ENCODE measurements around the gene NDUFA5.
A peak's percentile ranks its signal among the peaks of the same experiment; 100 is the strongest.
"Not testable (repeated sequence)": the region's sequence is repeated elsewhere in the genome, so short reads cannot be mapped to it uniquely, and the experiment has no call there.

NDUFA5 gene

DNA sequence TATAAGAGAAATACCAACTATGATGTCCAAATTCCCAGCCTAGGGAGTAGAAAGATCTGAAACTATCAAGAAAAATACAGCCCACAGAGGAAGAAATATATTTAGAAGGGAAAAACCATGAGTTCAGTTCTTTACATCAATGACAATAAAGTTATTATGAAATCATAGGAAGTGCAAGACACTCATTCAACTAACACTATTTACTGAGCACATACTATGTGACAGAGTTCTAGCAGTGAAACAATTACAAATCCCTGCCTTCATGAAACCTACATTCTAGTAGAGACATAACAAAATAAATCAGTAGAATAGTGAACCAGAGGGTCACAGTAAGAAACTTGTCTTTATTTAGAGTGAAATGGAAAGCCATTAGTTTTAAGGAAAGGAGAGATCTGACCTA is 2.1 kb downstream of the NDUFA5 start:
- no peak for DNase-seq

DNA sequence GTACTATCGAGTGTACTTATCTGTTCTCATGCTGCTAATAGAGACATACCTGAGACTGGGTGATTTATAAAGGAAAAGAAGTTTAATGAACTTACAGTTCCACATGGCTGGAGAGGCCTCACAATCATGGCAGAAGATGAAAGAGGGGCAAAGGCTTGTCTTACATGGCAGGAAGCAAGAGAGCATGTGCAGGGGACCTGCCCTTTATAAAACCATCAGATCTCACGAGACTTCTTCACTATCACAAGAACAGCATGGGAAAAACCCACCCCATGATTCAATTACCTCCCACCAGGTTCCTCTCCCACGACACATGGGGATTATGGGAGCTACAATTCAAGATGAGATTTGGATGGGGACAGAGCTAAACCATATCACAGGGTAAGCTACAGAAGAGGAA is 4.5 kb downstream of the NDUFA5 start:
- DNase-seq = no peak

- DNase-seq = no peak
These were observed 5.0 kb downstream of the NDUFA5 start for GRCh38 chr7:123552641-123553040.

- DNase-seq = not testable (repeated sequence)
These were observed 5.5 kb downstream of the NDUFA5 start for GRCh38 chr7:123552134-123552533.

DNA sequence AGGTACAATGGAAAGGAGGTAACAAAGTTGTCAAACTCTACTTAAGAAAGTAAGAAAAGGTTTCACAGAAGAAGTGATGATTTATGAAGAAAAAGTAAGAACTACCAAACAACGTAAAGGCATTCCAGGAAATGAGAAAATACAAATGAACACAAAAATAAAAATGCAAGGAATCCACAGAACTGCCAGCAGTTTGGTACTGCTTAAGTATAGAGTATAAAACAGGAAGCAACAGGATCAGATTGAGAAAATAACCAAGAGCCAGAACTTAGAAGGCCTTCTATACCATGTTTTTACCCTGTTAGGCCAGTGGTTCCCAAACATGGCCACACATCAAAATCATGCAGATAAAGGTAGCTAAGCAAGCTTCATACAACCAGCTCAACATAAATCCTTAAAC is 9.2 kb downstream of the NDUFA5 start:
- no peak for DNase-seq

GRCh38 chr7:123539871-123540270 is 17.7 kb downstream of the NDUFA5 start:
- DNase-seq = no peak

DNA sequence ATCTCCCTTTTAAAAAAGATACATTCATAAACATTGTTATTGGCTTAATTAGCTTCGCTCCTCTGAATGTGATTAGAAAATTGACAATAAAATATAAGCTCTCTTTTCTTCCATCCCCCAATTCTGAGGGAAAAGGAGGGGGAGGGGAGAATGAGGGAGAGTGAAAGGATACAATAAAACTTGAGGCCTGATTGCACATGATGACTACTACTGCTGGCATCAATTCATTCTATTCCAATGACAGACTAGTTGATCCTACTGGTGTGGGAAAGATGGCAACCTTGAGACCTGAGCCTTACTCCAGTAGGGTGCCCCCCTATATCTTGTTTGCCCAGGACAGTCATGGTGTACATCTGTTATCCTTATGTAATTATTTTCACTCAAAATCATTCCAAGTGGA is 18.7 kb downstream of the NDUFA5 start:
- no peak for DNase-seq

DNA sequence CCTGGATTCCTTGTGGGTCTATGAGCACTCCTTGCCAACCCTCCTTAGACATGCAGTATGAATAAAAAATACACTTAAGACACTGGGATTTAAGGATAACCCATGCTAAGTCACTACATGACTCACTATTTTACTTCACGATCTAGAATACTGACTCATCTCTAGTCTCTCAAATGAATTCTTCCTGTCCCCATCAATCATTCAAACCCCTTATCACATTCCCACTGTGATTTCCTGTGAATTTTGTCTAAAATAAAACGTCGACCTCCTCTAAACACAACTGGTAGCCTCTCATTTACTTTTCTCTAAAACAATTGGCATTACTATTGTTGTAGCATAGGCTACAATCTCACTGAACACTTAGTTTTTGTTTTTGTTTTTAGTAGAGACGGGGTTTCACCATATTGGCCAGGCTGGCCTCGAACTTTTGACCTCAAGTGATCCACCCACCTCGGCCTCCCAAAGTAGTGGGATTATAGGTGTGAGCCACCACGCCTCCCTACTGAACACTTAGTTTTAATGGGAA is 19.4 kb downstream of the NDUFA5 start:
- no peak for DNase-seq

- no peak for DNase-seq
These were observed 20.5 kb downstream of the NDUFA5 start for GRCh38 chr7:123537026-123537642.

DNA sequence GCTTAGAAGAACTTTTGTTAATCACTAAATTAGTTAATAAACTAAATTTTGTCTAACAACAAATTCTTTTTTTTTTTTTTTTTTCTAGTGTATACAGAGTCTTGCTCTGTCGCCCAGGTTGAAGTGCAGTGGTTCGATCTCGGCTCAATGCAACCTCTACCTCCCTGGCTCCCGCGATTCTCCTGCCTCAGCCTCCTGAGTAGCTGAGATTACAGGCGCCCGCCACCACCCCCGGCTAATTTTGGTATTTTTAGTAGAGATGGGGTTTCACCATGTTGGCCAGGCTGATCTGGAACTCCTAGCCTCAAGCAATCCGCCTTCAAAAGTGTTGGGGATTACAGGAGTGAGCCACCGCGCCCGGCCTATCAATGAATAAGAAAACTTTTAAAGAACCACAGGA is 22.1 kb downstream of the NDUFA5 start:
- no peak for DNase-seq

DNA sequence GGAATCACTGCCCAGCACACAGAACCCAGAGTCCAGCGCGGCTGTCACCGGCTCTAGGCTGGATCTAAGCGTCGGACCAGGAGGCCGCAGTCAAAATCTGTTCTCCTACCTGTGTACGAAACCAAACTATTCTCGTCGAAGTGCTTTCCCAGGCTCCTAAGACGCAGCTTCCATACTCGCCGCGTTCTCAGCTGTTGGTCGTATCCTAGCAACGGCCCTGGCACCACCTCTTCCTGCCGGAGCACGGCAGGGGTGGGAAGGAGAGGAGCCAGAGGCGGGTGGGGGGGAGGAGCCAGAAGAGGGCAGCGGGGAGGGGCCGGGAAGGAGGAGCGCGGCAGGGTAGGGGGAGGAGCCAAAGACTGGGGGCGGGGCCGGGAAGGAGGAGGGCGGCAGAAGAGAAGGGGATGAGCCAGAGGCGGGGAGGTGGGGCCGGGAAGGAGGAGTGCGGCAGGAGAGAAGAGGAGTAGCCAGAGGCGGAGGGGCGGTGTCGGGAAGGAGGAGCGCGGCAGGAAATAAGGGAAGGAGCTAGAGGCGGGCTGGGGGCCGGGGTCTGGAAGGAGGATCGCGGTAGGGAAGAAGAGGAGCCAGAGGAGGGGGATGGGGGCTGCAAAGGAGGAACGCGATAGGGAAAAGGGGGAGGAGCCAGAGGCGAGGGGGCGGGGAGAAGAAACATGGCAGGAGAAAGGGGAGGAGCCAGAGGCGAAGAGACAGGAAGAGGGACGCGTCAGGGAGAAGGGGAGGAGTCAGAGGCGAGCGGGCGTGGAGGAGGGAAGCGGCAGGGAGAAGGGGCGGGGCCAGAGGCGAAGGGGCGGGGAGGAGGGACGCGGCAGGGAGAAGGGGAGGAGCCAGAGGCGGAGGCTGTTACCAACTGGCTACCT is 23.0 kb downstream of the NDUFA5 start, which contains the start of gene IQUB:
IQUB (minus strand) TSS at position 213 of the 878 bp plus-strand sequence. CDS start 22,255 bp downstream, outside the sequence.
- DNase-seq = peak; percentile 83

DNA sequence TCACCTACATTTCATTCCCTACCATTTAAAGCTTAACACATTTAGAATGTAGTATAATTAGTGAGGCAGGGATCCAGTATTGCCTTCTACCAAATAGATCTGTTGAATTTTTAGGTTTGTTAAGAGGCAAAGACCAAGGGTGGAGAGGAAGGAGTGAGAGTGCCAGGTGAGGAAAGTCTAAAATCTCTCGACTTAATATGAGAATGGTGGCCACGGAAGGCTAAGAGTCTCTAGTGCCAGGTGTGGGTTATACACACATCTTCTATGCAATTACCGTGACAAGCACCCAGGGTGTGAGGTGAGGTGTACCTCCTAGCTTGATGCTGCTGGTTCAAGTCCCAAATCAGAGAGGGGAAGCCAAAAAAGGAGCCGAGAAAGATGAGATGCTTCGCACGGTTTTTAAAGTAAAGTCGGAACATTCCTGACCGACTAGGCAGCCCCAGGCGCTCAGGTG is 23.7 kb downstream of the NDUFA5 start:
- no peak for DNase-seq

- DNase-seq = no peak
These were observed 24.1 kb downstream of the NDUFA5 start for GRCh38 chr7:123533553-123533917.

DNA sequence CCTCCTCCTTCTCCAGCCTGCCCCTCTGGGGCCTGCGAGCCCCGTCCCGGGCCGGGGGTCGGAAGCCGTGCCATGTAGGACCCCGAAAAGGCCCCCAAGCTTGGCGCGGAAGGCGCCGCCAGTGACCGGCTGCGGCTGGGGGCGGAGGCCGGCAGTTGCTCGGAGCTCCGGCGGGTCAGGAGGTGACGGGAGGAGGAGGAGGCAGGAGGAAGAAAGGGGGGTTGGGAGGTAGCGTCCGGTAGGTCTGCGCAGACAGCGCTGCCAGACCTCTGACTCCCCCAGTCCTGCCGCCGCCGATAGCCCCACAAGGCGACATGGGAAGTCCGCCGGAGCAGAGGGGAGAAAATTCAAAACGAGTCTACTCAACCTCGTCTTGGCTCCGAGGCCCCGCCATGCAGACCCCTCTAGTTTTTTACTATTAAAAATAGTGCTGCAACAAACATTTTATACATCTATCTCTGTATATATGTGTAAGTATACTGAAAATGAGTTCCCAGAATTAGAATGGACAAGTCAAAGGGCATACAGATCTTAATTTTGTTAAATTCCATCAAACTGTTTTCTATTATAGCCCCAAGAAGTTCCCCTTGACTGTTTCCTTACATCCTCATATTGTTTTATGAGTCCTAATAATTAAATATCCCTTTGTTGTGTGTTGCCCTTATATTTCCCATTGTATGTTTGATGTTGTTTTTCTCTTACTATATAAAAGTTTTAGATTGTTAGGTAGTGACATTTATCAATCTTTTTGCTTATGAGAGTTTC is 24.6 kb downstream of the NDUFA5 start:
- not testable (repeated sequence) for DNase-seq

GRCh38 chr7:123532343-123532742 is 25.3 kb downstream of the NDUFA5 start:
- DNase-seq = not testable (repeated sequence)

DNA sequence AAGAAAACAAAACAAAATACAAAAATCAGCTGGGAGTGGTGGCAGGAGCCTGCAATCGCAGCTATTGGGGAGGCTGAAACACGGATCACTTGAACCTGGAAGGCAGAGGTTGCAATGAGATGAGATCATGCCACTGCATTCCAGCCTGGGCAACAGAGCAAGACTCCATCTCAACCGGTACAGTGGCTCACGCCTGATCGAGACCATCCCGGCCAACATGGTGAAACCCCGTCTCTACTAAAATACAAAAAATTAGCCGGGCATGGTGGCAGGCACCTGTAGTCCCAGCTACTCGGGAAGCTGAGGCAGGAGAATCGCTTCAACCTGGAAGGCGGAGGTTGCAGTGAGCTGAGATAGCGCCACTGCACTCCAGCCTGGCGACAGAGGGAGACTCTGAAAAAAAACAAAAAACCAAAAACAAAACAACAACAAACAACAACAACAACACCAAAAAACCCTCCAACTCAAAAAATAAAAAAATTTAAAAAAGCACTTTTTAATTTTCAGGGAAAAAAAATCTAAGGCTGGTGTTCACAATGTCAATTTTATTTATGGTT is 27.5 kb downstream of the NDUFA5 start:
- not testable (repeated sequence) for DNase-seq

- no peak for DNase-seq
These were observed 29.4 kb downstream of the NDUFA5 start for GRCh38 chr7:123528265-123528664.

- not testable (repeated sequence) for DNase-seq
These were observed 29.8 kb downstream of the NDUFA5 start for GRCh38 chr7:123527712-123528225.

DNA sequence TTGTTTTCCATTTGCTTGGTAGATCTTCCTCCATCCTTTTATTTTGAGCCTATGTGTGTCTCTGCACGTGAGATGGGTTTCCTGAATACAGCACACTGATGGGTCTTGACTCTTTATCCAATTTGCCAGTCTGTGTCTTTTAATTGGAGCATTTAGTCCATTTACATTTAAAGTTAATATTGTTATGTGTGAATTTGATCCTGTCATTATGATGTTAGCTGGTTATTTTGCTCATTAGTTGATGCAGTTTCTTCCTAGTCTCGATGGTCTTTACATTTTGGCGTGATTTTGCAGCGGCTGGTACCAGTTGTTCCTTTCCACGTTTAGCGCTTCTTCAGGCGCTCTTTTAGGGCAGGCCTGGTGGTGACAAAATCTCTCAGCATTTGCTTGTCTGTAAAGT is 31.1 kb downstream of the NDUFA5 start:
- not testable (repeated sequence) for DNase-seq

GRCh38 chr7:123522066-123522465 is 35.6 kb downstream of the NDUFA5 start:
- DNase-seq = no peak

GRCh38 chr7:123505221-123505620 is 52.4 kb downstream of the NDUFA5 start:
- no peak for DNase-seq

GRCh38 chr7:123502201-123502600 is 55.4 kb downstream of the NDUFA5 start:
- DNase-seq = no peak

Data from cortex of kidney (tissue), 1 donor.